HG02763 (cell line): ENCODE data around the gene MYOM1.
"Not testable (repeated sequence)": the region's sequence is repeated elsewhere in the genome, so short reads cannot be mapped to it uniquely, and the experiment has no call there.

ENCODE experiments used
- ATAC-seq: cut with Tn5 transposase; IDR thresholded peaks from one replicate; pipeline ENCODE4 v1.9.1; 2021; ENCODE audit warnings: mild to moderate bottlenecking, moderate library complexity; ENCODE audit not compliant: unreplicated experiment

Gene MYOM1

DNA sequence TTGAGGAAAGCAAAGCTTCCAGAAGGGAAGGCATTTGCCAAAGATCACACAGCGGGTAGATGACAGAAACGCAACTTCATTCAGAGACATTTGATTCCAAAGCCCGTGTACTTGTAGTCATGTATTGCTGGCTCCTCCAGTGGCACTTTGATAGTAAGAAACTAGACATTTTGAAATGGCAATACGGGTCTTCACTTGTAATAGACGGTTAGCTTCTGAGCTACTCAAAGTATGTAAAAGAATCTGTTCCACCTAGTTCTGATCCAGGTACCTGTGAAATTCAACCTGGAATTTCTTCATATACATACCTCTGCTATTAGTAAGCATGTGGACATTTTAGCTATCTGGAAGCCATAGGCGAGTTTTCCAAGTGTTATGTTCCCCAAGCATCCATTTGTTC, 1.7 kb upstream of the MYOM1 start:
- ATAC-seq = no peak

DNA sequence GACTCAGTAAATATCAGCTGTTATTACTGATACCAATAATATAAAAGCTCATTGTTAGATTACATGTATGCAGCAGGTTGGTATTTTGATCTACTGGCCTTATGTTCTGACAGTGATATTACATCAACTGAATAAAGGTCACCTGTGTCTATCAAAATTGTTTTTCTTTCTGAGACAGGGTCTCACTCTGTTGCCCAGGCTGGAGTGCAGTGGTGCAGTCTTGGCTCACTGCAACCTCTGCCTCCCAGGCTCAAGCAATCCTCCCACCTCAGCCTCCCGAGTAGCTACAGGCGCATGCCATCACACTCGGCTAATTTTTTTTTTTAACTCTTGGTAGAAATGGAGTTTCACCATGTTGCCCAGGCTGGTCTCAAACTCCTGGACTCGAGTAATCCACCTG, 1.1 kb upstream of the MYOM1 start:
- ATAC-seq = not testable (repeated sequence)

GRCh38 chr18:3219241-3219630, 532 bp downstream of the MYOM1 start:
- ATAC-seq = no peak

GRCh38 chr18:3218819-3219218, 949 bp downstream of the MYOM1 start:
- no peak for ATAC-seq

DNA sequence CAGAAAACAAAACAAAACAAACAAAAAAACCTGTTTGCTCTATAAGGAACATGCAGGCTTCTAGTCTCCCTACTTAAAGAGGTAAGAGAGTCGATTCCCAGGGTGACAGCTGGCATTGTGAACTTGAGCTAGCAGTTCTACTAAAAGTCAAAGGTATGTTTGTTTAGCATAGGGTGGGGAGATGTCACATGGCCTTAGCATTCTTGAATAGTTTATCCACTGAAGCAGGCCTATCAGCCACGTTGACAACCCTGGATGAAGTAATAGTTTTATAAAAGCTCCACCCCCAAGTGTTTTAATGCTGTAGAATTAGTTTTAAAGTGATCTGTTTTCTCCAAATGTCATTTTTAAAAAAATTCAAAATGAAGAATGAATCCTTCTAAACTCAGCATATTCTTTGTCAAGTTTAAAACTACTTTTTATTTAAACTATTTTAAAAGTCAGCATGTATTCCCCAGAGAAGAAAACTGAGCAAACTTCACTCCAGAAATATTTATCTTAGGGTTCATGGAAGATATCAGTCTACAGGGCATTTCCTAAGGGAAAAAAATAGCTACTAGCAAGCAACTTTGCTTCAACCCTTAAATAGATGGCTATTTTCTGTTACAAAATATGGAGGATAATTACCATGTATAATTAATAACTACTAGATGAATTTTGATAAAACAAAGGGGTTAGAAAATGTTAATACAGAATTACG, 1.7 kb downstream of the MYOM1 start:
- ATAC-seq = no peak

DNA sequence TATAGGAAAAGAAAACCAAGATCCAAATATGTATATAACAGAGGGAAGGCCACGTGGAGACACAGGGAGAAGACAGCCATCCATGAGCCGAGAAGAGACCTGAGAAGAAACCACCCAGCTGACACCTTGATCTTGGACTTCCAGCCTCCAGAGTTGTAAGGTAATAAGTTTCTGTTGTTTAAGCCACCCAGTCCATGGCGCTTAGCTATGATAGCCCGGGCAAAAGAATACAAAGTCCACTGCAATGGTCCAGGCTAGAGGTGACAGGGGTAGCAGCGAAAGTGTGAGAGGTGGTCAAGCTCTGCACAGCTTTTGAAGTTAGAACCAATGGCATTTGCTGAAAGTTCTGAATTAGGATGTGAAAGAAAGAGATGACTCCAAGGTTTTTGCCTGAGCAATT, 2.8 kb downstream of the MYOM1 start:
- ATAC-seq = no peak

DNA sequence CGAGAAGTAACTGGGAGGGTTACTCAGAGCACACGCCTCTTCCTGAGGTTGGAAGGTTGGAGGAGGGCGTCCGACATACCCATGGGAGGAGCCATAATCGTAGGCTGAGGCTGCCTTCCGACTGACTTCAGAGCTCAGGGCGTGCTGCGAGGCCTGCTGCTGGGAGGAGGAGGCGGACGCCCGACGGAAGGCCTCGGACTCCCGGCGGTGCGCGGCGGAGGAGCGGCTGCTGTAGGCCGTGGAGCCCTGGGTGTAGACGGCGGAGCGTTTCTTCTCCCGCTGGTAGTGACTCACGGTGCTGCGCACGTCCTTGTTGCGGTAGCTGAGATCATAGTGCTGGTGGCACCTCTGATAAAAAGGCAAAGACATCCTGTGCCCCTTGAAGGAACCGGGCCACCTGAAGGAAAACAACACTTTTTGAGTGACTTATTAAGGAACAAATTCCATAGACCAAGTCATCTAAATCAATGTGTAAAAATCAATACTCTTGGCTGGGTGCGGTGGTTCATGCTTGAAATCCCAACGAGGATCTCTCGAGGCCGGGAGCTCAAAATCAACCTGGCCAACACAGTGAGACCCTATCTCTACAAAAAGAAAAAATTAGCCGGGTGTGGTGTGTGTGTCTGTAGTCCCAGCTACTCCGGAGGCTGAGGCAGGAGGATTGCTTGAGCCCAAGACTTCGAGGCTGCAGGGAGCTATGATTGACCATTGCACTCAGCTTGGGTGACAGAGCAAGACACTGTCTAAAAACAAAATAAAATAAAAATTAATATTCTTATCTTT, 4.7 kb downstream of the MYOM1 start:
- no peak for ATAC-seq

- no peak for ATAC-seq
Measured at GRCh38 chr18:3213300-3214059, 6.3 kb downstream of the MYOM1 start.

- ATAC-seq = no peak
Measured at GRCh38 chr18:3212657-3213056, 7.1 kb downstream of the MYOM1 start.

DNA sequence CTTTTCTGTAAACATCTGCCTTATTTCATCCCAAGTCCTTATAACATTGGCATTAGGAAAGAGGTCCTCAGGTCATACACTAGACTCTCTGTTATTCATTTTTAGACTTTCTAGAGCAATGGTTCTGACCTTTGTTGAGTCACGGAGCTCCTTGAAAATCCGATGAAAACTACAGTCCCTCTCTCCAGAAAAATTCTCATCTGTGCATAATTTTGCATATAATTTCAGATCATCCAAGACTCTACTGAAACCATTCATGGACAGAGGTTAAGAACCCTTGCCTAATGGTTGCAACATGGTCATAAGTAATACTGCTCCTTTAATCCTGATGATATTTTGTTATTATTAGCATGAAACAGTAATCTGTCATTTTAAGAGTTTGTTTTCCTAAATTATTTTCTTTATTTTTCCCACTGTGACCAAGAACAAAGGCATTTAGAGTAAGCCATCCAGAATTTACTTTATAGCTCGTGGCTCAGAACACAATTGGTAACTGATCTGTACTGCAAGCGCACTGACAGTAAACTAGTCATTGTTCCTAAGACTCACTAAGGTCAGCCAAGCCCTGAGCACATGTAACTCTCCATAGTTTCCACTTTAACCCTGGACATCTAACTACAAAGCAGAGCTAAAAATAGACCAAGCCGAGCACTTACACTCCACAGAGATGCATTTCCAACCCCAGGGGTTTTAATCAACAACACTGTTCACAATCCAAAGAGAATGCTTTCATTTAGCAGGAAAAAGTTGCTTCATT, 8.4 kb downstream of the MYOM1 start:
- ATAC-seq = no peak

- no peak for ATAC-seq
Measured at GRCh38 chr18:3209859-3210569, 9.8 kb downstream of the MYOM1 start.

GRCh38 chr18:3207565-3207964, 12.2 kb downstream of the MYOM1 start:
- ATAC-seq = no peak

- no peak for ATAC-seq
Measured at GRCh38 chr18:3205239-3205638, 14.5 kb downstream of the MYOM1 start.

DNA sequence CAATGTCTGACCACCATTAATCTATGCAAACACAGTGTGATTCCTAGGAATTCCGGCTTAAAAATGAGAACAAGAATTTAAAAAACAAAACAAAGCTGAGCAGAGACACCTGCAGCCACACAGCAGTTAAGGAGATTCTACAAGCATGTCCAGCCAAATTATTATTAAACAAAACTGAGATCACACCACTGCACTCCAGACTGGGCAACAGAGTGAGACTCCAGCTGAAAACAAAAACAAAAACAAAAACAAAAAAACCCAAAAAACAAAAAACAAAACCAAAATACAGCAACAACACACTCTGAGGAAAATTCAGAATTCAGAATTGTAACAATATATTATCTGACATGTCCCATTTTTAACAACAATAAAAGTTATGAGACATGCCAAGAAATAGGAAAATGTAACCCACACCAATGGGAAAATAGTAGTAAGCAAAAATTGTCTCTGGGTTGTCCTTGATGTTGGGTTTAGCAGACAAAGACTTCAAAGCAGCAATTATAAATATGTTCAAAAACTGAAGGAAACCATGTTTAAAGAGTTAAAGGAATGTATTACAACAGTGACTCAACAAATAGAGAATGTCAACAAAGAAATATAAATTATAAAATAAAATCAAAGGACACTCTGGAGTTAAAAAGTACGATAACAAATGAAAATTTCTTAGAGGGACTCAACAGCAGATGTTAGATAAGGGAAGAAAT, 19.7 kb downstream of the MYOM1 start:
- no peak for ATAC-seq

DNA sequence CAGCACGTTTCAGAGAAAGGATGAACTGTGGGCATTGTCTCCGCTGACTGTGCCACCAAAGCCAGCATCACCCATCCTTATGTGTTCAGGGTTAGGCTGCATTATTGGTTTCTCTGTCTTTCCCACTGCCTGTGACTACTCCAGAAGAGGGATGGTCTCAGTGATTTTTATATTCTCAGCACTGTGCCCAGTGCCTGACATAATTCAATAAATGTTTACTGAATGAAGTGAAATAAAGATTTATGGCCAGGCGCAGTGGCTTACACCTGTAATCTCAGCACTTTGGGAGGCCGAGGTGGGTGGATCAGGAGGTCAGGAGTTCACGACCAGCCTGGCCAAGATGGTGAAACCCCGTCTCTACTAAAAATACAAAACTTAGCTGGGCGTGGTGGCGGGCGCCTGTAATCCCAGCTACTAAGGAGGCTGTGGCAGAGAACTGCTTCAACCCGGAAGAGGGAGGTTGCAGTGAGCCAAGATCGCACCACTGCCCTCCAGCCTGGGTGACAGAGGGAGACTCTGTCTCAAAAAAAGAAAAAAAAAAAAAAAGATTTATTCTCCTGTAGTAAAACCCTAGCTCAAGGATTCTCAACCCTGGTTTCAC, 21.4 kb downstream of the MYOM1 start:
- ATAC-seq = not testable (repeated sequence)

DNA sequence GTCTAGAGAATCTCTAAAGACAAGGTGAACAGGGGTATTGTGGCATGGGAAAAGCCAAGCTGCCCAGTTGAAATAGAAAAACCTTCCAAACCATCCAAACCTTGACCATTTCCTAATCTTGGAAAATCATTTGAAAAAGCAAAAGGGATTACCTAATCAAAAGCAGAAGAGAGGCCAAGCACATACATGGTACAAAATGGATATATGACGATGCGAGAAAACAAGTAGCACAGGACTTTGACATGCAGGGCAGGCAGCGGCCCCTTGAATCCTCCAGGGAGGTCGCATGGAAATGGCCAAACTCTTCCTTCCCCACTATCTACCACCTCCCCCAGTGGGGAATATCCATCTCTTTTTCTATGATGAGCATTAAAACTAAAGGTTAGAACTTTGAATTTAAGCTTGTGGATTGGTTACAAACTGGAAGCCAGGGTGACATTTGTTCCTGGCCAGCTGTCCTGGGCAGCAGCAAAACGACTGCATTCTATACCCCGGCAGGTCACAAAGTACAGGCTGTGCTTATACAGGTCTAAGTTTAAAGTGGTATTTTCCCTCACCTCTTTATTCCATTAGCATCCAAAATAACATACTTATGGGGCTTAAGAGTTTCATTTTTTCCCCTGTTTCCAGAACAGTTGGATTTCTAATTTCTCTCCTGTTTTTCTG, 24.7 kb downstream of the MYOM1 start:
- ATAC-seq = no peak

DNA sequence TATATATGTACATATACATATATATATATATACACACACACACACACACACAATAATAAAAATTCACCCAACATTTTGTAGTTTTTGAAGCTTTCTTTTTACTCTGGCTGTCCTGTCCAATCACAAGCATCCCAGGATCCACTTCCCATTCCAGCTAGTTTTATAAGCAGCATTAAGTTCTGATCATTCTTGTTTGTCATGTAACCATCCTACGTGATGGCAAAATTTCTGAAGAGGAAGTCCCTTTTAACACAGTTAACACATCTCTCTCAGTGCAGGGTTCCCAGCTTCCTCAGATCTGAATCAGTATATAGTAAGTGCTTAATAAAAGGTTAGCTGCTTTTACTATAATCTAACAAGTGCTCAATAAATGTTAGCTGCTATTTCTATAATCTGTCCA, 26.4 kb downstream of the MYOM1 start:
- ATAC-seq = no peak

DNA sequence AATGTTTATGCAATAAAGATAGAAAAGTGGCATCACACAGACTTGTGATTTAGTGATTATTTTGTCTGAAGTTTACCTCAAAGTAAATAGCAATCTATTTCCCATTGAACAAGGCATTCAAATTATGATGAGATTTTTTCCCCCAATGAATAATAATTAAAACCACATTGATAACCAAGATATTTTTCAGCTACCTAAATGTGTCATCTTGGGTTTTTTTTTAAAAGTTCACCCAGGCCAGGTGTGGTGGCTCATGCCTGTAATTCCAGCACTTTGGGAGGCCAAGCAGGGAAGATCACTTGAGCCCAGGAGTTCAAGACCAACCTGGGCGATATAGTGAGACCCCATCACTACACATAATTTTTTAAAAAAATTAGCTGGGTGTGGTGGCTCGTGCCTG, 27.0 kb downstream of the MYOM1 start:
- no peak for ATAC-seq

DNA sequence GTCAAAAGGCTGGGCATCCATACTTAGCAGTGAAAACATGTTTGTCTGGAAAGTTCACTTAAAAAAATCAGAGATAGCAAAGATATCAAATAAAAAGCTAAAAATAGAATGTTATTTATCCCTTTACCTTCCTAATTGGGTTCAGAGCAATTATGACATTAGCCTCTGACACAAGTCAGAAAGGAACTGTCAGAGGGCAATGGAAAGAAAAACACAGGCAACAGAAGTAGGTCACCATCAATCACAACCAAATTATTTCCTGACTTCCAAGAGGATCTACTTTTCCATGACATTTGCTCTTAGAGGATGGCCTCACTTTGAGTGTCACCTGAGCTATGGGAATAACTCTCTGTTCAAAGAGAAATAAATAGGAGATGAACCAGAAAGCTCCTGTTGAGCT, 27.5 kb downstream of the MYOM1 start:
- ATAC-seq = no peak
